ENCODE measurements around the gene TF. TPM values are rescaled to one million over a fixed set of nuclear protein-coding genes. Genes with fewer than 3 reads are reported as not detected.

TF gene
- total RNA-seq, 2 experiments from 2014 or later = 0.15 to 0.25 TPM

GRCh38 chr3:133825969-133826727, 80.0 kb downstream of the TF start:
- Histone ChIP-seq H3K79me2 (ENCODE audit: insufficient read depth, low read depth, low read length) (no peaks in the 10 kb centered on the region), H3K9me2 (ENCODE audit: insufficient read depth, low read length) (no peaks in the 10 kb centered on the region), H3K4me3 (ENCODE audit: low read depth, low read length, poor library complexity, severe bottlenecking) (no peak overlapping the region), H3K36me3 (ENCODE audit: insufficient read depth, low read length) (peaks cover 38% of the 10 kb centered on the region), H3K4me1 (ENCODE audit: insufficient read depth, low read length, poor library complexity, severe bottlenecking) (no peaks in the 10 kb centered on the region), H3K4me2 (ENCODE audit: low read length) (no peak overlapping the region), H3K9me3 (ENCODE audit: low read length) (no peaks in the 10 kb centered on the region), H4K20me1 (ENCODE audit: insufficient read depth, low read length) (no peaks in the 10 kb centered on the region), H3K27ac (ENCODE audit: low read depth, low read length, poor library complexity, severe bottlenecking) (no peak overlapping the region), H2AFZ (ENCODE audit: low read length) (no peak overlapping the region)
- no peak for DNase-seq (ENCODE audit: low spot score)
- ChIA-PET POLR2A (interaction anchor here (0.7 kb wide), 1 partner anchor 1014 kb away, joined by 3 read pairs; no protein-coding TSS in a partner anchor), CTCF (ENCODE audit: unreplicated experiment) (no interaction called here)
- intact Hi-C loops (cut with micrococcal nuclease; ENCODE audit: unreplicated experiment) = no loop called here
- BruUV-seq (replicated peaks) = no TSS peak
- TF ChIP-seq EZH2phosphoT487 (IDR thresholded peaks at IDR 0.05; ENCODE audit: borderline replicate concordance, low read depth, low read length) (no peak), CTCF (conservative IDR thresholded peaks at IDR 0.05; ENCODE audit: low read length) (no peak)

DNA sequence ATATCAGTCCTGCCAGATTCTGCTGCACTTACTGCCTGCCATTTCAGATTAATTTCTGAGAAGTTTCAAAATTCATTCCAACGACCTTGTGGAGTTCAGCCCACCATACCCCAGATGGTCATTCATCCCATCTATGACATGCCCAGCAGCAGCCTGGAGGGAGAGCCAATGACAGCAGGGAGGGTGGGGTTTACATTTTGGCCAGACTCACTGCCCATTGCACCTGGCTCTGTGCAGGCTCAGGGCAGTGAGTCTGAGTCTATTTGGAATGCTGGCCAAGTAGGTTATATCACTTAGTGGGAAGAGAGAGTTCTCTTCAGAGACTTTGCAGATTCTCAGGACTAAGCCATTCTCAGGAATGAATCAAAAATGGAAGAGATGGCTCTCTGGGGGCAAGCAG, 80.9 kb downstream of the TF start:
- no peaks in the 10 kb centered on the region for H3K9me3 ChIP-seq (ENCODE audit: low read length)
- H3K9me2 ChIP-seq (ENCODE audit: insufficient read depth, low read length) = no peaks in the 10 kb centered on the region
- H3K4me1 ChIP-seq (ENCODE audit: insufficient read depth, low read length, poor library complexity, severe bottlenecking) = no peaks in the 10 kb centered on the region
- no peak overlapping the region for H3K4me3 ChIP-seq (ENCODE audit: low read depth, low read length, poor library complexity, severe bottlenecking)
- no peak overlapping the region for H3K27ac ChIP-seq (ENCODE audit: low read depth, low read length, poor library complexity, severe bottlenecking)
- no peak for DNase-seq (ENCODE audit: low spot score)
- BruUV-seq (replicated peaks) = no TSS peak
- ChIA-PET POLR2A (no interaction called here), CTCF (ENCODE audit: unreplicated experiment) (no interaction called here)
- intact Hi-C loops (cut with micrococcal nuclease; ENCODE audit: unreplicated experiment) = no loop called here
- no peaks in the 10 kb centered on the region for H3K79me2 ChIP-seq (ENCODE audit: insufficient read depth, low read depth, low read length)
- no peak overlapping the region for H3K4me2 ChIP-seq (ENCODE audit: low read length)
- H3K36me3 ChIP-seq (ENCODE audit: insufficient read depth, low read length) = peaks cover 28% of the 10 kb centered on the region
- no peak for TF ChIP-seq CTCF (conservative IDR thresholded peaks at IDR 0.05; ENCODE audit: low read length)
- no peak for TF ChIP-seq EZH2phosphoT487 (IDR thresholded peaks at IDR 0.05; ENCODE audit: borderline replicate concordance, low read depth, low read length)
- no peak overlapping the region for H2AFZ ChIP-seq (ENCODE audit: low read length)
- H4K20me1 ChIP-seq (ENCODE audit: insufficient read depth, low read length) = no peaks in the 10 kb centered on the region

GRCh38 chr3:133827684-133828083, 81.5 kb downstream of the TF start:
- no TSS peak for BruUV-seq (replicated peaks)
- Histone ChIP-seq H3K4me3 (ENCODE audit: low read depth, low read length, poor library complexity, severe bottlenecking) (no peak overlapping the region), H2AFZ (ENCODE audit: low read length) (no peak overlapping the region), H4K20me1 (ENCODE audit: insufficient read depth, low read length) (no peaks in the 10 kb centered on the region), H3K79me2 (ENCODE audit: insufficient read depth, low read depth, low read length) (no peaks in the 10 kb centered on the region), H3K9me3 (ENCODE audit: low read length) (no peaks in the 10 kb centered on the region), H3K27ac (ENCODE audit: low read depth, low read length, poor library complexity, severe bottlenecking) (no peak overlapping the region), H3K4me2 (ENCODE audit: low read length) (no peak overlapping the region), H3K4me1 (ENCODE audit: insufficient read depth, low read length, poor library complexity, severe bottlenecking) (no peaks in the 10 kb centered on the region), H3K9me2 (ENCODE audit: insufficient read depth, low read length) (no peaks in the 10 kb centered on the region), H3K36me3 (ENCODE audit: insufficient read depth, low read length) (peaks cover 22% of the 10 kb centered on the region)
- POLR2A ChIA-PET = no interaction called here
- intact Hi-C loops (cut with micrococcal nuclease; ENCODE audit: unreplicated experiment) = no loop called here
- no peak for DNase-seq (ENCODE audit: low spot score)
- TF ChIP-seq CTCF (conservative IDR thresholded peaks at IDR 0.05; ENCODE audit: low read length) = no peak
- no peak for TF ChIP-seq EZH2phosphoT487 (IDR thresholded peaks at IDR 0.05; ENCODE audit: borderline replicate concordance, low read depth, low read length)
- CTCF ChIA-PET (ENCODE audit: unreplicated experiment) = no interaction called here
